ENCODE data around the gene CDK5RAP3. TPM values are rescaled to one million over a fixed set of nuclear protein-coding genes. Genes with fewer than 3 reads are reported as not detected.

Gene CDK5RAP3
- total and polyA plus RNA-seq, 2 donors (not counting 3 experiments of a cell fraction or from before 2014, with no cell fraction given): 109 to 139 TPM

DNA sequence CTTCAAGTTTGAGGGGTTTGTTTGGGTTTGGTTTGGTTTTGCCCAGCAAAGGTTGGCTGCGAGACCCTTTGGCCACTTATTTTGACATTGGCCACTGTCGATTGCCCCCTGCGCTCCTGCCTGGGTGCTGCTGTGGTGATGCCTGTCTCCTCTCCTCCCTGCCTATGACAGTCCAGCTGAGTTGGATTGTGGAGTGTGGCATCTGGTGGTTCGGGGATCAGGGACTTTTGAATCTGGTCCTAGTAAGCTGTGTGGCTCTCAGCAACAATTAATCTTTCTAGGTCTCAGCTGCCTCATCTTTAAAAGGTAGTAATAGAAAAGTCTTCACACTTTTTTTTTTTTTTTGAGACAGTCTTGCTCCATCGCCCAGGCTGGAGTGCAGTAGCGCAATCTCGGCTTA is 27.1 kb downstream of the CDK5RAP3 start:
- FAIRE-seq (no peak), DNase-seq (ENCODE audit: low read depth, low spot score) (no peak)
- Histone ChIP-seq H3K27me3 (ENCODE audit: control insufficient read depth in 2 of 2, insufficient read depth in 2 of 2, low read length in 2 of 2) (no peaks in the 10 kb centered on the region), H3K79me2 (ENCODE audit: control insufficient read depth, insufficient read depth, low read length) (no peaks in the 10 kb centered on the region), H3K4me3 (replicated peaks in 1 of 3; ENCODE audit: insufficient read depth in 1 of 3, low read depth in 1 of 3, low read length in 3 of 3) (no peak overlapping the region), H3K9me1 (replicated peaks; ENCODE audit: control insufficient read depth, extremely low read depth, insufficient read depth, low read length) (no peaks in the 10 kb centered on the region), H3K4me2 (ENCODE audit: insufficient read depth, low read length) (no peak overlapping the region), H3K9me3 (replicated peaks; ENCODE audit: control insufficient read depth, insufficient read depth, low read length) (no peaks in the 10 kb centered on the region), H3K9ac (replicated peaks; ENCODE audit: extremely low read depth, insufficient read depth, low read length) (no peak overlapping the region), H3K4me1 (ENCODE audit: control insufficient read depth, extremely low read depth, insufficient read depth, low read length) (peaks cover 16% of the 10 kb centered on the region), H3K27ac (ENCODE audit: insufficient read depth, low read depth, low read length) (no peak overlapping the region), H3K36me3 (ENCODE audit: control insufficient read depth in 2 of 2, extremely low read depth in 1 of 2, insufficient read depth in 2 of 2, low read length in 2 of 2) (no peaks in the 10 kb centered on the region), H2AFZ (ENCODE audit: low read depth, low read length) (no peak overlapping the region), H4K20me1 (replicated peaks; ENCODE audit: control insufficient read depth, extremely low read depth, insufficient read depth, low read length) (no peaks in the 10 kb centered on the region)
- BruUV-seq (replicated peaks): no TSS peak
- dilution Hi-C loops (cut with MboI; ENCODE audit: extremely low pct_ligation_motif_present, low sequenced_read_pairs) (no loop called here), intact Hi-C loops (cut with micrococcal nuclease) (no loop called here)
- POLR2A ChIA-PET: no interaction called here
- CTCF ChIA-PET: interaction anchor here (2.6 kb wide), 1 partner anchor 13 kb away, joined by 15 read pairs; no protein-coding TSS in a partner anchor
- TF ChIP-seq FOS (IDR thresholded peaks at IDR 0.05; ENCODE audit: borderline replicate concordance, insufficient read depth, low read length) (no peak), EZH2 (IDR thresholded peaks at IDR 0.05; ENCODE audit: borderline replicate concordance, low read depth, low read length, severe bottlenecking) (no peak), JUN (IDR thresholded peaks at IDR 0.05; ENCODE audit: borderline replicate concordance, insufficient read depth, insufficient read length, low read depth) (no peak), MYC (IDR thresholded peaks at IDR 0.05; ENCODE audit: low read depth, low read length) (no peak), POLR2AphosphoS5 (IDR thresholded peaks at IDR 0.05; ENCODE audit: insufficient read depth, low read depth, low read length) (no peak), GATA2 (IDR thresholded peaks at IDR 0.05; ENCODE audit: insufficient read depth, insufficient read length, low read depth, low read length) (no peak), POLR2A (IDR thresholded peaks at IDR 0.05; ENCODE audit: low read depth, low read length) (no peak)
- TF ChIP-seq, protein P1, sequence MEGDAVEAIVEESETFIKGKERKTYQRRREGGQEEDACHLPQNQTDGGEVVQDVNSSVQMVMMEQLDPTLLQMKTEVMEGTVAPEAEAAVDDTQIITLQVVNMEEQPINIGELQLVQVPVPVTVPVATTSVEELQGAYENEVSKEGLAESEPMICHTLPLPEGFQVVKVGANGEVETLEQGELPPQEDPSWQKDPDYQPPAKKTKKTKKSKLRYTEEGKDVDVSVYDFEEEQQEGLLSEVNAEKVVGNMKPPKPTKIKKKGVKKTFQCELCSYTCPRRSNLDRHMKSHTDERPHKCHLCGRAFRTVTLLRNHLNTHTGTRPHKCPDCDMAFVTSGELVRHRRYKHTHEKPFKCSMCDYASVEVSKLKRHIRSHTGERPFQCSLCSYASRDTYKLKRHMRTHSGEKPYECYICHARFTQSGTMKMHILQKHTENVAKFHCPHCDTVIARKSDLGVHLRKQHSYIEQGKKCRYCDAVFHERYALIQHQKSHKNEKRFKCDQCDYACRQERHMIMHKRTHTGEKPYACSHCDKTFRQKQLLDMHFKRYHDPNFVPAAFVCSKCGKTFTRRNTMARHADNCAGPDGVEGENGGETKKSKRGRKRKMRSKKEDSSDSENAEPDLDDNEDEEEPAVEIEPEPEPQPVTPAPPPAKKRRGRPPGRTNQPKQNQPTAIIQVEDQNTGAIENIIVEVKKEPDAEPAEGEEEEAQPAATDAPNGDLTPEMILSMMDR (IDR thresholded peaks at IDR 0.05; ENCODE audit: extremely low read depth in 1 of 2, insufficient read depth in 1 of 2, low read depth in 1 of 2, low read length in 2 of 2): no peak
- TF ChIP-seq, protein P2, sequence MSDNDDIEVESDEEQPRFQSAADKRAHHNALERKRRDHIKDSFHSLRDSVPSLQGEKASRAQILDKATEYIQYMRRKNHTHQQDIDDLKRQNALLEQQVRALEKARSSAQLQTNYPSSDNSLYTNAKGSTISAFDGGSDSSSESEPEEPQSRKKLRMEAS (IDR thresholded peaks at IDR 0.05; ENCODE audit: insufficient read depth, insufficient read length): no peak
